ENCODE measurements around the gene SNRNP200.

Gene SNRNP200

DNA sequence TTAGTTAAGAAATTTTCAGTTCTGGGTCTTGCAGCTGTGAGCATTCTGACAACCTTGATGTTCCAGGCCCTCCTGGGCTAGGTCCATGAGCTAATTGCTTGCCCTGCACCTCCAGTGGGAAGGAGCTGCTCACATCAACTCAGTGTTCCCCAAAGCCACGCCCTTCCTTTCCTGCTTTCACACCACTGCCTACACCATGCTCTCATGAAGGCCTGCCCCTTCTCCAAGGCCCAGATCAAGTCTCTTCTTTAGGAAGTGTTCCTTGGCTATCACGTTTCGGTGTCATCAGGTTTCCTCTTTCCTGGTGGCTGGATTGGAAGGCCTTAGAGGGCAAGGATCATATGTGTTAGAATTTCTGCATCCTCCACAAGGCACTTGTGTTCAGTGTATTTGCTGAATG is 58.3 kb downstream of the SNRNP200 start:
- DNase-seq: no peak

DNA sequence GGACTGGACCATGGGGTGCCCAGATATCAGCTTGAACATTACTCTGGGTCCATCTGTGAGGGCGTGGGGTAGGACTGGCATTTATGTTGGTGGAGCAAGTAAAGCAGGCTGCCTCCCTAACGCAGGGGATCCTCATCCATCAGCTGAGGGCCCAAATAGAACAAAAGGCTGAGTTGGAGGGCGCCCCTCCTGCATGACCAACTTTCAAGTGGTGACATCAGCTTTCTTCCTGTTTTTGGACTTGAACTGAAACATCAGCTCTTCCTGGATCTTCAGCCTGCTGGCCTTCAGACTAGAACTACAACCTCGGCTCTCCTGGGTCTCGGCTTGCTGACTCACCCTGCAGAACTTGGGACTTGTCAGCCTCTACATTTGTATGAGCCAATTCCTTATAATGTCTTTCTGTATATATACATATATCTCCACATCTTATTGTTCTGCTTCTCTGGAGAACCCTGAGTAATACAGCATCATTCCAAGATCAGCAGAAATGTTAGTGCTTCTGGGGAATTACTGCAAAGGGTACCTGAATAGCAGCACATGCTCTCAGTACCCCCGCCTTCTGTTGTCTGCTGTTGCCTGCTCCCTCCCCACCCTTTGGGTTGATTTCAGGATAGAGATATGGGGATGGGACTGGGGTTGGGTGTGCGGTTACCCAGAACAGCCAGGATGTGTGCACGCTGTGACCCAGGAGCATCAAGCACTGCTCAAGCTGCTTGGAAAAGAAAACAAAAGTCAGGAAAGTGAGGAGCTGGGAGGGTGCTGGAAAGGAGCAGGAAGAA is 59.5 kb downstream of the SNRNP200 start:
- DNase-seq: no peak

DNA sequence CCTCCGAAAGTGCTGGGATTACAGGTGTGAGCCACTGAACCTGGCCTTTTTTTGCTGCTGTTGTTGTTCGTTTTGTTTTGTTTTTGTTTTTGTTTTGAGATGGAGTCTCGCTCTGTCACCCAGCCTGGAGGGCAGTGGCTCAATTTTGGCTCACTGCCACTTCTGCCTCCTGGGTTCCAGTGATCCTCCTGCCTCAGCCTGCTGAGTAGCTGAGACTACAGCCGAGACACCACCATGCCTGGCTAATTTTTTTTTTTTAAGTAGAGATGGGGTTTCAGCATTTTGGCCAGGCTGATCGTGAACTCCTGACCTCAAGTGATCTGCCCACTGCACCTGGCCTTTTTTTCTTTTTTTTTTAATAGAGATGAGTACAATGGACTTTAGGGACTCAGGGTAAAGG is 61.5 kb downstream of the SNRNP200 start:
- DNase-seq: no peak

DNA sequence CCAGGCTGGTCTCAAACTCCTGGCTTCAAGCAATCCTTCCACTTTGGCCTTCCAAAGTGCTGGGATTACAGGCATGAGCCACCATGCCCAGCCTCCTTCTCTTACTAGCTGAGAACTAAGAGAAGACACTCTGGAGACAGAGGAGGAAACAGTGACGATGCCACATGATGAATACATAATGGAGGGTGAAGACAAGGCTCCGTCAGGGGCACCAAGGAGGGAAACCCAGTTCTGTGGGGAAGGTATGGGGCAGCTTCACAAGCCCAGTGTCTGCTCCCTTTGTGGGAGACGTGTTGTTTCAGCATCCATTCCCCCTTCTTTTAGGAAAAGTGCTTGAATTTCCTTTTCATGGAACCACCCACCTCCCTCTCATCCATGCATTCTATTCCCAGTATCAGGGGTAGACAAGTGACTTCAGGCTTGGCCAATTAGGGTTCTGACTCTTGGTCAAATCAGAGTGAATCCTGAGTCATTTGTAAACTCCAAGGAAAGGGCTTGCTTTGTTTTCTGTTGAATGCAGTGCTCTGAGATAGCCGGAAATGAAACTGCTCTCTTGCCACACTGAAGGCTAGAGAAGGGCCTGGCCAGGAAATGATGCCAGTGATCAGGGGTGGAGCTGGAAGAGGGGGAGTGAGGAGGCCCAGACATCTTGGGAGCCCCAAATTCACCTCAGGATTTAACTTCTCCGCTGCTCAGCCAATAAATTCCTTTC is 63.3 kb downstream of the SNRNP200 start:
- no peak for DNase-seq

DNA sequence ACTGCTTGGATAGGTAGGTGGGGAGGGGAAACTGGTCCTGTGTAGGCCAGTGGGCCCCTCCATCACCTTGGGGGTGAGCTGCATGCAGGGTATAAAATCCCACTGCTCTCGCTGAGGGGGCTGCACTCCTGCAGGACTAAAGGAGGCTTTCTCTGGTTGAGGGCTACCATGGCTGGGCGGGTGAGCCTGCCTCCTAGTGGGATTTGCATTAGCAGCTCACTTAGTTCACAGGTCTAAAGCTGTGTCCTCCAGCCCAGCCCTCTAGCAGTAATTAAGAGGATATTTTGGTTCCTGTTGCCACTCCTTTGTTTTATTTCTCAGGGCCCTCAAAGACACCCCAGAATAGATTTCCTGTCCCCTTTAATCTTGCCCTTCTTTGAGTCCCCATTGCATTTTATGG is 64.1 kb downstream of the SNRNP200 start:
- no peak for DNase-seq

DNA sequence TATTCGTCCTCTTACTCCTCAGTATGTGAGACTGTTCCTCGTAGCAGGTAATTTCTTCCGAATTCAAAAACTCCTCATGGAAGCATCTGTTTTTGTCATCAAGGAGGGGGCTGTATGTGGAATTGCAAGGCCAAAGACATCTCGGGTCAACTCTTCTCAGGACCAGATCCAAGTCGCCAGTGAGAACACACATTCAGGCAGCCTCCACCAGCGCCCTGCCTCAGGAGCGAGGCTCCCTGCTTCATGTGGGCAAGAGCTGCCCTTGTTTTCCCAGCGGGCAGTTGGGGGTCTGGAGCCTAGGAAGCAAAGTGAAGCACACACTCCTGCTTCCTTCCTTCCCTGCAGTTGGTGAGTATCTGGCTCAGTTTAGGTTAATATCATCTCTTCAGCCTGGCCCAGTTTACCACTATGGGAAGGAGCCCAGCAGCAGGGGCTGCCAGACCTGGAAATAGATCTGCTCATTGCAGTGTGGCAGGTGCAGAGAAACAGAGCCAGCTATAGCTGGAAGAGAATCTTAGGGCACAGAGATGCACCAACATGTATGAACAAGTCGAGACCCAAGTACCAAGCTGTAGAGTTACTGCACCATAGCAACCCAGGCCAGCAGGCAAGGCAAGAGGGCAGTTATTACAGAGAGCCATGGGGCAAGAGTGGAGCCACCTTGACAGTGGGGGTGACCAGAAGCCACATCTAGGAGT is 64.9 kb downstream of the SNRNP200 start:
- DNase-seq: no peak

DNA sequence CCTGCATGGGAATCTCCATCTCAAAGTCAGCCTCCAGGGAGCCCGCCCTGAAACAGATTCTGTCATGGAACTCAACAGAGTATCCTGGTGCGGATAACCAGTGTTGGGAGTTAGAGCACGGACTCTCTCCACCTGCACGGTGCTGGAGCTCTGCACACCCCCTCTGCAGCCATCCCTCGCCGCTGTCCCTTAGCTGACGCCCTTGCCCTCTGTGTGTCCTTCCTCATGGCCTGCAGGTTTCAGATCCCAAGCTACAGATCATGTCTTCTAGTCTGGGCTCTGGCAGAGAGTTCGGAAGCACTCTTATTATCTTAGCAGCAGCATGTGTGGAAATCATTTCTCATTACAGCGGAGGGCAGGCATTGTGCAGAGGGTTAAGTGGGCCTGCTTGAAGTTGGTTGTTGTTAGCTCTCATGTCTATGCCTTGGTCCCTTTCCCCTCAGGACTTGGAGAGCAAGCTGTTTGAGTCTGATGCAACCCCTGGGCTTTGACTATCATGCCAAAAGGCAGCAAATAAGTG is 65.5 kb downstream of the SNRNP200 start:
- DNase-seq: no peak

DNA sequence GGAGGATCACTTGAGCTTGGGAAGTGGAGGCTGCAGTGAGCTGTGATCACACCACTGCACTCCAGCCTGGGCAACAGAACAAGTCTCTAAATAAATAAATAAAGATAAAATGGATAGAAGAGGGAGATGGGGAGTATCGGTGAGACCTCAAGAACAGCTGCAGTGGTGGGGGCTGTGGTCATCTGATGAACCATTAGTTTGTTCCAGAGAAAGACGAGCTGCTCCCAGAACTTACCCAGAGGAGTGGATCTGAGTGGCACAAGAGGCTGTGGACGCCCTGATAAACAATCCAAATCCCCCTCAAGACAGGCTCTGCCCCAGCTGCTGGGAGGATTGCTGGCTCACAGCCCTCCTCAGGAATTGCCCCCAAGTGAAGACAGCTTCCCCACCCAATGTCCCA is 66.3 kb downstream of the SNRNP200 start:
- no peak for DNase-seq

DNA sequence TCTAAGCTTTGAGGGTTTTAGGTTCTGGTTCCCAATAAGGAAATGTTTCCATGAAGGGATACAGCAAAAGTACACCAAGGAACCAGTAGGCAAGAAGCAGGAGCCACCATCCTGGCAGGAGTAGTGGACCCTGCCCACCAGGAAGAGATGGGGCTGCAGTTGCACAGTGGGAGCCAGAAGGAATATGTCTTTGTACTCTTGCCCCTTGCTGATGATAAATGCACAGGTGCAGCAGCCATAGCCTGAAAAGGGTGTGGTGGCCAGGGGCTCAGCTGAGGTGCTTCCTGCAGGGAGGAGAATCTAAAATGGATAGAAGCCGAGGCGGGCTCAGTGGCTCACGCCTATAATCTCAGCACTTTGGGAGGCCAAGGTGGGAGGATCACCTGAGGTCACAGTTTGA is 67.1 kb downstream of the SNRNP200 start:
- DNase-seq: no peak

DNA sequence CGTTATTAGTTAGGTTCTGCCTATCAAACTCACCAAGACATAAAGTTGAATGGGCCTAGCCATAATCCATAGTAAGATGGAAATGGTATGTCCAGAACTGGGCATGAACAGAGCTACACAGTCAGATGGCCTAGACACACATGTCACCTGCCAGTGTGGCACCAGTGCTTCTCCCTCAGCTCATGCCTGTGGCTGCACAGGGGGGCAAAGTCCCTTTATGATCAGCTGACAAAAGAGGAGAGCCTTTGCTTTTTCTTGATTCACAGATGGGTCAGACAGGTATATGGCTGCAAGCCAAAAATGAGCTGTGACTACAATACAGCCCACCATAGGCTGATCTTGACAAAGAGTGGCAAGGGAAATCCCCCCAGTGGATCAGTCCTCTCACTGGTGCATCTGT is 68.5 kb downstream of the SNRNP200 start:
- DNase-seq: no peak

DNA sequence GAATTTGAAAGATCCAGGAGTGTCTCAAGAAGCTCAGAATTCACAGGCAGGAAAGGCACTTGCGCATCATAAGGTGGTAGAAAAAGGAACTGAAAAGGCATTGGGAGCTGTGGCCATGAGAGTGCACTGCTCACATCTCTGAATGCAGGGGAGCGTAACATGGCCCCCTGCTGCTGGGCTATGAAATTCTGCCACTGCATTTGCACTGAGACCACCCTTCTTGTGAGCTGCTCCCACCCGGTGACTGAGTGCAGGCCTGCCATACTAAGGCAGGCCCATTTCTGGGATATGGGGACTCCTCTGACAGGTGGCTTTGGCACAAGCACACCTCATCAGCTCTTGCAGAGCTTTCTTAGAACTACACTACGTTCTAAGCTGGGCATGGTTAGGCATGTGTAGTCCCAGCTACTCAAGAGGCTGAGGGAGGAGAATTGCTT is 71.4 kb downstream of the SNRNP200 start:
- no peak for DNase-seq

DNA sequence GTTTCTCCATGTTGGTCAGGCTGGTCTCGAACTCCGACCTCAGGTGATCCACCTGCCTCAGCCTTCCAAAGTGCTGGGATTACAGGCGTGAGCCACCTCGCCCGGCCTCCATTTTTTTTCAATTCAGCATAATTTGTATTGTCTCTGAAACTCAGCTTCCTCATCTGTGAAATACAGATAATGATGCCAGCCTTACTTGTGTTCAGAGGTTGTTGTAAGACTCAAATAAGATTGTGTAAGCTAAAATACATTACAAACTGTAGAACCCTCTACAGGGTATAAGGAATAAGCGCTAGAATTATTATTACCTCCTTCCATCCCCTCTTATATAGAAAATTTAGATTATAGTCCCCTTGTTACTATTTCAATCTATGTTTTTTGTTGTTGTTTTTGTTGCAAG is 71.9 kb downstream of the SNRNP200 start:
- no peak for DNase-seq

DNA sequence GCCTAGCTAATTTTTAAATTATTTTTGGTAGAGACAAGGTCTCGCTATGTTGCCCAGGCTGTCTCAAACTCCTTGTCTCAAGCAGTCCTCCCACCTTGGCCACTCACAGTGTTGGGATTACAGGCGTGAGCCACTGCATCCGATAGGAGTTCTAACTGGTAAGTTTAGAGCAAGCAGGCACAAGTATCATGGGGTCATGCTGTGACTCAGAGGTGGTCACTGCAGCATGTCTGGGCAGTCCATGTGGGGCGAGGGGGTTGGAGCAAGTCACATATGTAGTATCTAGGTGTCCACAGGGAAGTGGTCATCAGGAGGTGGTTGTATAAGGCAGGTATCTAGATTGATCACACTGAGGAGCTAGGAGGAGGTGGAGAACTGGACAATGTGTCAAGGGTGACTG is 74.0 kb downstream of the SNRNP200 start:
- DNase-seq: no peak

DNA sequence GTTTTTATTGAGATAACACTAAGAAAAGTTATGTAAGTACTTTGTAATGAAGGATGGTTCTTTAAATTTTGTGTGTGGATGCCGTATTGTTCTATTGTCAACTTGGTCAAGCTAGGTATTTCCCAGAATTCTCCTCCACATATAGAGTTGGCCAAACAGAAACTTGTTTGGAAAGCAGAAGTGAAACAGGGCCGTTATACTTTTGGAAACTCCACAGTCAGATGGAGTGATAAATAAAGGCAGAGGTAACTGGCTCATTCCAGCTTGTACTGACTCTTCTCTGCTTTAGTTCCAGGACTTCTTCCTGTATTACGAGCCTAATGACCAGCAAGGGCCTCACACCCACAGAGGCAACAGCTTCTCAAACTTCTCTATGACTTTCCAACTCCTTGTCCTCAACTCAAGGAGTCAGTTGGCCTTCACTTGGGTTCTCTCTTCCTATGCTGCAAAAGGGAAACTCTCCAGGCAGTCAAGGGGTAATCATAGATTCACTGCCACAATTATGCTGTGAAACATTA is 80.3 kb downstream of the SNRNP200 start:
- no peak for DNase-seq
